ENCODE data around the gene STRIT1.

The STRIT1 gene

DNA sequence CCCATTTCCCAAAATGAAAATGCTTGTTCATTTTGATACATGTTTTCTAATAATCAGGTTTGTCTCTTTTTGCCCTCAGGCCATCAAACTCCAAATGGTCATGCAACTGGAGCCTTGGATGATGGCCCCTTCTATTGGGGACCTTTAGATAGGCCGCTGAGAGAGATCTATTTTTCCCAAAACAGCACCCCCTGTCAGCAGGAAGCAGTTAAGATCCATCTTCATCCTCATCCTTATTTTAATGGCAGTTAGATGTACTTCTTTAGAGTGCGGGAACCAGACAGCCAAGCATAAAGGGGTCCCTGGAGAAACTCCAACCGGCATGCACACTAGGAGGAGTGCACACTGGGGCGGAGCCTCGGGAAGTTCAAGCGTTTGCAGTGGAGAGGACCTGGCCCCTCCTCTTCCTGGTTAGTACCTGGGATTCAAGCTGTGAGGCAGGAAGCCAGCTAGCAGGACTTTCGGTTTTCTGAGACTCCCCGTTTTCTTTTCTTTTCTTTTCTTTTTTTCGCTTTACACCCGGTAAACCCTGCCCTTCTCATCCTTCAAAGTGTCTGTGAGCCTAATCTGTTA lies 31.9 kb upstream of the STRIT1 start:
- TF ChIP-seq GATA3 (IDR thresholded peaks at IDR 0.05; ENCODE audit: low read depth, low read length) (no peak), GATA2 (IDR thresholded peaks at IDR 0.05; ENCODE audit: low read depth, low read length) (no peak)

DNA sequence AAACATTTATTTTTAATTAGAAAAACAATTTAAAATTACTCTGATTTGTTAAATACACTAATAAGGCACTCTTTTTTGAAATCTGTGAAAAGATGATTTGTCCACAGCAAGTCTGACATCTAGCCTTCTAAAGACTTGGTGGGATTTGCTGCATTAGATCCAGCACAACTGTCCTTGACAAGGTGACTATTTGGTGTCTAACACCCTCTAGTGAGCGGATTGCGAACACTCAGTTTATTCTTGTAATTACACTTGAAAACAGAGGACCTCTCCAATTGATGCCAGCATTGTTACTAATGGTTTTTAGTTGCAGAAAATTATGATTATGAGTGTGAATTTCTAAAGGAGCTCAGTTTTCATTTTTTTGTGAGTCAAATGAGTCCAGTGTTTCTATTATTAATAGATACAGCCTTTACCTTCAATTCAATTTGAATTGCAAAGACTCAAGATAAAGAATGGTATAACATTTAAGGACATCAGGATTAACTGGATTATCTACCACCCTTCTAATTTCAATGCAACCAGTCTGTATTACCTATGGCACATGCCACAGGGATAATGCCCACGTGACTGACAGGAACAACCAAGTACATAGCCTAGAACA lies 29.7 kb upstream of the STRIT1 start:
- TF ChIP-seq GATA3 (IDR thresholded peaks at IDR 0.05; ENCODE audit: low read depth, low read length) (no peak), GATA2 (IDR thresholded peaks at IDR 0.05; ENCODE audit: low read depth, low read length) (no peak)

DNA sequence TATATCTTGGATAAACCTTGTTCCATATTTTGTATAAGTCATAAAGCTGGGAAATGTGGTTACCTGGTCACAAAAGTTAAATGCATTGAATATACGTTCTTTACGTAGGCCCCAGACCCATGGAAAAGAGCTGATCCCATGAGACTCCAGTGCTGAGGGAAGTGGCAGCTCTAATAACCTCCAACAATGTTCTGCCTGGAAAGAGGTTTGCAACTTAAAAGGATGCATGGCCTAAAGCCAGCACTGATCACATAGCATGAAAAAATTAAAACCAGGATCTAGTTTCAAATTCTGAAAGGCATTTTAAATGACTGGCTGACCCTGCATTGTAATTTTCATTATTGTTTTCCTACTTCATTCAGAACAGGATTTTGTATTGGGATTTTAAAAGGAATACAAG lies 27.9 kb upstream of the STRIT1 start:
- TF ChIP-seq GATA3 (IDR thresholded peaks at IDR 0.05; ENCODE audit: low read depth, low read length) (no peak), GATA2 (IDR thresholded peaks at IDR 0.05; ENCODE audit: low read depth, low read length) (no peak)

GRCh38 chr3:155320934-155321333 lies 27.5 kb upstream of the STRIT1 start:
- TF ChIP-seq GATA3 (IDR thresholded peaks at IDR 0.05; ENCODE audit: low read depth, low read length) (no peak), GATA2 (IDR thresholded peaks at IDR 0.05; ENCODE audit: low read depth, low read length) (no peak)

GRCh38 chr3:155318740-155319139 lies 25.3 kb upstream of the STRIT1 start:
- TF ChIP-seq GATA2 (IDR thresholded peaks at IDR 0.05; ENCODE audit: low read depth, low read length) (no peak), GATA3 (IDR thresholded peaks at IDR 0.05; ENCODE audit: low read depth, low read length) (no peak)

DNA sequence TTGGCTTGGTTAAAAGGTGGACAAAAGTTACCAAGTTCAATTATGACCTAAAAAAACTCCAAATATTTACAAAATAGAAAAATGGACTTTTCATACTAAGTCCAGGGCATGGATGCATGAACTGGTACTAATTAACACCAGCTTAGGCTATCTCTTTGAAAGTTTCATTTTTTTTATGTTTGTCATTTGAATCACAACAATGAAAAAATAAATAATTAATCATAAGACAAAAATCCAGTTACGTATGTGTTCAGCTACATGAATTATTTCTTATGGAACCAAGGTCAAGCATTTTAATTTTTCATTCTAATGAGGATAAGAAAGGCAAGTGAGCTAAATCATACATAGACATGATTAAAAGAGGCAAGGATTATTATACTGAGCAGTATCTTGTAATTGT lies 23.7 kb upstream of the STRIT1 start:
- TF ChIP-seq GATA2 (IDR thresholded peaks at IDR 0.05; ENCODE audit: low read depth, low read length) (no peak), GATA3 (IDR thresholded peaks at IDR 0.05; ENCODE audit: low read depth, low read length) (no peak)

- TF ChIP-seq GATA3 (IDR thresholded peaks at IDR 0.05; ENCODE audit: low read depth, low read length) (no peak), GATA2 (IDR thresholded peaks at IDR 0.05; ENCODE audit: low read depth, low read length) (no peak)
Observed at GRCh38 chr3:155316426-155316825, 22.9 kb upstream of the STRIT1 start.

DNA sequence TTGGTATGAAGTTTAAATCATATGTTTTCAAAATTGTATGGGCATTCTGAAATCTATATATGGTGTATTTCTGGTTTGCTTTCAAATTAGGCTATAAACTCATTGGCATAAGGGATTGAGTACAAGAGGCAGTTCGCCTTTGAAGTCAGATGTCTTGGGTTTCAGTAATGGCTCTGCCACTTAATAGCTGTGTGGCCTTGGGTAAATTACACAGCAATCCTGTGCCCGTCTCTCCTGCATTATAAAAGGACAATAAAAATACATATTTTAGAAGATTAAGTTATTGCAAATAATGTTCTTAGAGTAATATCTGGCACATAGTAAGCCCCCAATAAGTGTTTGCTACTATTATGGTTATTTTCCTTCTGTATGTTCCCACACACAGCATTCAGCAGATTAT lies 20.4 kb upstream of the STRIT1 start:
- TF ChIP-seq GATA3 (IDR thresholded peaks at IDR 0.05; ENCODE audit: low read depth, low read length): no peak
- TF ChIP-seq GATA2 (IDR thresholded peaks at IDR 0.05; ENCODE audit: low read depth, low read length): no peak

DNA sequence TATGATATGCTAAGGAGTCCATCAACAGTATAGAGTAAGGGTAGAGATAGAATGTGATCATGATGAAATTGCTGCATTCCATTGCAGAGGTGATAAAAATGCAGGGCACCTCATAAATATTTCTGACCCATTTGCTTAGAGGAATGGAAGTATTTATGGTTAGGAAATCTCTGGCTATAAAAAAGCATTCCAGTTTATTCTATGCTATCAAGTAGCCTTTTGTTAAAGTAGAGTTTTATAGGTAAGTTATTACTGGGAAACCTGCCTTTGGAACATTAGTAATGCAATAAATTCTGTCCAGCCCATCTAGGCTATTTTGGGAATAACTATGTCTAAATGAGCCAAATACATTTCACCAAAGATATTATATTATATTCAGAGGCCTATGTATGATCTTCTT lies 19.8 kb upstream of the STRIT1 start:
- no peak for TF ChIP-seq GATA3 (IDR thresholded peaks at IDR 0.05; ENCODE audit: low read depth, low read length)
- no peak for TF ChIP-seq GATA2 (IDR thresholded peaks at IDR 0.05; ENCODE audit: low read depth, low read length)

GRCh38 chr3:155312781-155313180 lies 19.3 kb upstream of the STRIT1 start:
- TF ChIP-seq GATA3 (IDR thresholded peaks at IDR 0.05; ENCODE audit: low read depth, low read length): no peak
- TF ChIP-seq GATA2 (IDR thresholded peaks at IDR 0.05; ENCODE audit: low read depth, low read length): no peak

DNA sequence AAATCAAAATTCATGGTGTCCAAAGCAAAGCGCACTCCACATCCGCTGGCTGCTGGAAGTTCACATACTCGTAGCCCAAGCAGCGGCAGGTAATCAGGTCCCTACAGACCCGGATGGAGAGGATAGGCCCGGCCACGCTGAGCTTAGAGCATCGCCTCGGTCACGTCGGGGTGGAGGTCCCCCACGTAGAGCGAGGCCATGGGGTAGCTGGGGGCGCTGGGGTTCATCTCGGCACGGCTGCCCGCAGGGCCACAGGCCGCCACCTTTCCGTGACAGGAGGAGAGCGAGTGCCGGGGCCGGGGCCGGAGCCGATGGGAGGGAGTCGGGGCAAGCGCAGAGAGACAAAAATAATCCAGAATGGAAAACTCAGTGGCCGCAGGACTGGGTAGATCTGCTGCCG lies 16.1 kb upstream of the STRIT1 start:
- no peak for TF ChIP-seq GATA3 (IDR thresholded peaks at IDR 0.05; ENCODE audit: low read depth, low read length)
- TF ChIP-seq GATA2 (IDR thresholded peaks at IDR 0.05; ENCODE audit: low read depth, low read length): no peak

DNA sequence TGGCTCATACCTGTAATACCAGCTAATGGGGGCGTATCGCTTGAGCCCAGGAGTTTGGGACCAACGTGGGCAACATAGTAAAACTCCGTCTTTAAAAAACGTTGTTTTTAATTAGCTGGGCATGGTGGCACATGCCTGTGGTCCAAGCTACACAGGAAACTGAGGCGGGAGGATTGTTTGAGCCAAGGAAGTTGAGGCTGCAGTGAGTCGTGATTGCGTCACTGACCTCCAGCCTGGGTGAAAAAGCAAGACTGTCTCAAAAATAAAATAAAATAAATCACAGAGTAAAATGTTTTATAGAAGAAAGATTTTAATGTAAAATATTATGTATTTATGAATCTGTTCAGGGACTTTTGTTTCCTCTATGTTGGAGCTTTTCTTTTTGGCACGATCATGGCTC lies 15.3 kb upstream of the STRIT1 start:
- TF ChIP-seq GATA2 (IDR thresholded peaks at IDR 0.05; ENCODE audit: low read depth, low read length): no peak
- no peak for TF ChIP-seq GATA3 (IDR thresholded peaks at IDR 0.05; ENCODE audit: low read depth, low read length)

DNA sequence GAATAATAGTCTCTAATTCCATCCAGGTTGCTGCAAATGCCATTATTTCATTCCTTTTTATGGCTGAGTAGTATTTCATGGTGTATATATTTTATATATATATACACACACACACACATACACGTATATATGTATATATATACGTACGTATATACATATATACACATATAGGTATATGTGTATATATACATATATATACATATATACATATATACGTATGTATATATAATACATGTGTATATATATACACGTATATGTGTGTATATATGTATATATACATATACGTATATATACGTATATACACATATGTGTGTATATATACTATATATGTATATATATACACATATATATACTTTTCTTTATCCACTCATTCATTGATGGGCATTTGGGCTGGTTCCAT lies 13.7 kb upstream of the STRIT1 start:
- TF ChIP-seq GATA3 (IDR thresholded peaks at IDR 0.05; ENCODE audit: low read depth, low read length) (no peak), GATA2 (IDR thresholded peaks at IDR 0.05; ENCODE audit: low read depth, low read length) (no peak)

- TF ChIP-seq GATA2 (IDR thresholded peaks at IDR 0.05; ENCODE audit: low read depth, low read length): no peak
- no peak for TF ChIP-seq GATA3 (IDR thresholded peaks at IDR 0.05; ENCODE audit: low read depth, low read length)
Observed at GRCh38 chr3:155304394-155304793, 10.9 kb upstream of the STRIT1 start.

DNA sequence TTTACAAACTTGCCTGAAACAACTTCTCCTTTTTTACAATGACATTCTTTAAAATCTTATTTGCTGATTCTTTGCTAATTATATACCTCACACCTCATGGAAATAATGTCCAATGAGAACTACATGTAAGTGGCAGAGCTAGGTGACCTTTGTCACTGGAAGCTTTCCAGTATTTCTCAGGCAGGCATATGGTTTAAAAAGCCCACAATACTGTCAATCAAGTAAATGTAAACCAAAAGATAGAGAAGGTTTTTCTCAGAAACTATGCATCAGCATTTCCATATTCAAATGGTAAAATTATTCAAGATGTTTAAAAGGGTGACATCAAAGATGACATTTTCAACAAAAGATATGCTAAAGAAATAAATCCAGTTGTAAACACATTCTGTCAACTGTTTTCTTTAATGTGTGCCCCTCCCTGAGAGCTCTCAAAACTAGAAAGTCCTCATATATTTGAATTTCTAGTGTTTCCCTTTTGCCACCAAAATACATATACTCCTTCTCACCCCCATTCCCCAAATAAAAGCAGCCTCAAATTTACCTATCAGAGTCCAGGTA lies 10.1 kb upstream of the STRIT1 start:
- TF ChIP-seq GATA3 (IDR thresholded peaks at IDR 0.05; ENCODE audit: low read depth, low read length) (no peak), GATA2 (IDR thresholded peaks at IDR 0.05; ENCODE audit: low read depth, low read length) (no peak)

Measured in SH-SY5Y (cell line).